ENCODE results near the gene STAB1.

DNA sequence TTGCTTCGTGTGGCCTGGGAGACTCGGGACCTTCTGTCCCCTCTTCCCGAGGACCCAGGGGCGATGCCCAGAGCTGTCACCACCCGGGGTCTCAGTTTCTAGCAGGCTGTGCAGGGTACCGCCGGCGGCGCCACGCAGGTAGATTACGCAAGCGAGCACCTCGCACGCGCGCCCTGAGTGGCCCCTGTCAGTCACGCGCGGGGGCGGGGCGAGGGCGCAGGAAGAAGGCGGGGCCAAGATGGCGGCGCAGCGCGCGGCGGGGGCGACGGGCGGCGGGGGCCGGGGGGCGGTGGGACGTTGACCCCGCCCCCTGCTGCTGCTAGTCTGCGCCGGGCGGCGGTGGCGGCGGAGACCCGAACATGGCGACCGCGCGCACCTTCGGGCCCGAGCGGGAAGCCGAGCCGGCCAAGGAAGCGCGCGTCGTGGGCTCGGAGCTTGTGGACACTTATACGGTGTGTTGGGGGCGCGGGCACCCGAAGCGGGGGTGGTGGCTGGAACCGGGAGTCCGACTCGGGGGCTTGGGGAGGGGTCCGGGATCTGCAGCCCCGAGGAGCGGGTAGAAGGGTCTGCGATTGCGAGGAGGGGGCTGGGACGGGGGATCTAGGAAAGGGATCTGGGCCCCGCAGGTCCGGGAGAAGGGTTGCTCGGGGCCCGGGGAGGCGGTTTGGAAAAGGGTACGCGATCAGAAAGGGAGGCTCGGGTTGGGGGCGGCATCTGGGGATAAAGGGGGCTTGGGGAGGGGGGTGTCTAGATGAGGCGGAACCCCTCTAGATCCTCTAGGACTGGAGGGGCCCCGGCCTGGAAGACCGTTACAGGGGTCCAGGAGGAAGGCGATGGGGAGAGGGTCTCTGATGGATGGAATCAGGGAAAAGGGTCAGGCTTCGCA, 39.6 kb upstream of the STAB1 start, which contains the start of gene NISCH:
- TF ChIP-seq, protein P1, sequence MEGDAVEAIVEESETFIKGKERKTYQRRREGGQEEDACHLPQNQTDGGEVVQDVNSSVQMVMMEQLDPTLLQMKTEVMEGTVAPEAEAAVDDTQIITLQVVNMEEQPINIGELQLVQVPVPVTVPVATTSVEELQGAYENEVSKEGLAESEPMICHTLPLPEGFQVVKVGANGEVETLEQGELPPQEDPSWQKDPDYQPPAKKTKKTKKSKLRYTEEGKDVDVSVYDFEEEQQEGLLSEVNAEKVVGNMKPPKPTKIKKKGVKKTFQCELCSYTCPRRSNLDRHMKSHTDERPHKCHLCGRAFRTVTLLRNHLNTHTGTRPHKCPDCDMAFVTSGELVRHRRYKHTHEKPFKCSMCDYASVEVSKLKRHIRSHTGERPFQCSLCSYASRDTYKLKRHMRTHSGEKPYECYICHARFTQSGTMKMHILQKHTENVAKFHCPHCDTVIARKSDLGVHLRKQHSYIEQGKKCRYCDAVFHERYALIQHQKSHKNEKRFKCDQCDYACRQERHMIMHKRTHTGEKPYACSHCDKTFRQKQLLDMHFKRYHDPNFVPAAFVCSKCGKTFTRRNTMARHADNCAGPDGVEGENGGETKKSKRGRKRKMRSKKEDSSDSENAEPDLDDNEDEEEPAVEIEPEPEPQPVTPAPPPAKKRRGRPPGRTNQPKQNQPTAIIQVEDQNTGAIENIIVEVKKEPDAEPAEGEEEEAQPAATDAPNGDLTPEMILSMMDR (IDR thresholded peaks at IDR 0.05) = no peak
- TF ChIP-seq POLR2A (IDR thresholded peaks at IDR 0.05) (peak in 2 of 4 donors; percentile 60 to 79), POLR2AphosphoS5 (IDR thresholded peaks at IDR 0.05) (peak; percentile 68 to 75)
